ENCODE measurements around the gene SEMA3E. TPM values are rescaled to one million over a fixed set of nuclear protein-coding genes. Genes with fewer than 3 reads are reported as not detected.

Gene SEMA3E
- total and polyA plus RNA-seq, 9 of the 15 experiments (the other 6 are each of a cell fraction or from before 2014, with no cell fraction given) = 0.01 to 1.4 (median 0.14) TPM; not detected in 2

GRCh38 chr7:83611776-83612175, 37.2 kb downstream of the SEMA3E start:
- no peak for FAIRE-seq
- no peak overlapping the region for H3K4me2 ChIP-seq (ENCODE audit: insufficient read depth, low read length)
- no peak overlapping the region for H3K9ac ChIP-seq (ENCODE audit: insufficient read depth in 1 of 2, low read depth in 2 of 2, low read length in 2 of 2)
- H4K20me1 ChIP-seq (replicated peaks; ENCODE audit: control insufficient read depth, insufficient read depth, low read length) = no peaks in the 10 kb centered on the region
- intact Hi-C loops (cut with micrococcal nuclease) (no loop called here), in situ Hi-C loops (cut with MboI) (no loop called here)
- TF ChIP-seq FIP1L1 (IDR thresholded peaks at IDR 0.05; ENCODE audit: low read depth, low read length, poor library complexity, severe bottlenecking) (no peak), BACH1 (tag; IDR thresholded peaks at IDR 0.05) (no peak), L3MBTL2 (IDR thresholded peaks at IDR 0.05) (no peak), BDP1 (IDR thresholded peaks at IDR 0.05; ENCODE audit: insufficient read depth, insufficient read length) (no peak), TBL1XR1 (IDR thresholded peaks at IDR 0.05; ENCODE audit: low read length in 2 of 2) (no peak)
- TF ChIP-seq, protein P1, sequence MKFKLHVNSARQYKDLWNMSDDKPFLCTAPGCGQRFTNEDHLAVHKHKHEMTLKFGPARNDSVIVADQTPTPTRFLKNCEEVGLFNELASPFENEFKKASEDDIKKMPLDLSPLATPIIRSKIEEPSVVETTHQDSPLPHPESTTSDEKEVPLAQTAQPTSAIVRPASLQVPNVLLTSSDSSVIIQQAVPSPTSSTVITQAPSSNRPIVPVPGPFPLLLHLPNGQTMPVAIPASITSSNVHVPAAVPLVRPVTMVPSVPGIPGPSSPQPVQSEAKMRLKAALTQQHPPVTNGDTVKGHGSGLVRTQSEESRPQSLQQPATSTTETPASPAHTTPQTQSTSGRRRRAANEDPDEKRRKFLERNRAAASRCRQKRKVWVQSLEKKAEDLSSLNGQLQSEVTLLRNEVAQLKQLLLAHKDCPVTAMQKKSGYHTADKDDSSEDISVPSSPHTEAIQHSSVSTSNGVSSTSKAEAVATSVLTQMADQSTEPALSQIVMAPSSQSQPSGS (CRISPR knock-in tag; IDR thresholded peaks at IDR 0.05) = no peak
- TF ChIP-seq, protein P2, sequence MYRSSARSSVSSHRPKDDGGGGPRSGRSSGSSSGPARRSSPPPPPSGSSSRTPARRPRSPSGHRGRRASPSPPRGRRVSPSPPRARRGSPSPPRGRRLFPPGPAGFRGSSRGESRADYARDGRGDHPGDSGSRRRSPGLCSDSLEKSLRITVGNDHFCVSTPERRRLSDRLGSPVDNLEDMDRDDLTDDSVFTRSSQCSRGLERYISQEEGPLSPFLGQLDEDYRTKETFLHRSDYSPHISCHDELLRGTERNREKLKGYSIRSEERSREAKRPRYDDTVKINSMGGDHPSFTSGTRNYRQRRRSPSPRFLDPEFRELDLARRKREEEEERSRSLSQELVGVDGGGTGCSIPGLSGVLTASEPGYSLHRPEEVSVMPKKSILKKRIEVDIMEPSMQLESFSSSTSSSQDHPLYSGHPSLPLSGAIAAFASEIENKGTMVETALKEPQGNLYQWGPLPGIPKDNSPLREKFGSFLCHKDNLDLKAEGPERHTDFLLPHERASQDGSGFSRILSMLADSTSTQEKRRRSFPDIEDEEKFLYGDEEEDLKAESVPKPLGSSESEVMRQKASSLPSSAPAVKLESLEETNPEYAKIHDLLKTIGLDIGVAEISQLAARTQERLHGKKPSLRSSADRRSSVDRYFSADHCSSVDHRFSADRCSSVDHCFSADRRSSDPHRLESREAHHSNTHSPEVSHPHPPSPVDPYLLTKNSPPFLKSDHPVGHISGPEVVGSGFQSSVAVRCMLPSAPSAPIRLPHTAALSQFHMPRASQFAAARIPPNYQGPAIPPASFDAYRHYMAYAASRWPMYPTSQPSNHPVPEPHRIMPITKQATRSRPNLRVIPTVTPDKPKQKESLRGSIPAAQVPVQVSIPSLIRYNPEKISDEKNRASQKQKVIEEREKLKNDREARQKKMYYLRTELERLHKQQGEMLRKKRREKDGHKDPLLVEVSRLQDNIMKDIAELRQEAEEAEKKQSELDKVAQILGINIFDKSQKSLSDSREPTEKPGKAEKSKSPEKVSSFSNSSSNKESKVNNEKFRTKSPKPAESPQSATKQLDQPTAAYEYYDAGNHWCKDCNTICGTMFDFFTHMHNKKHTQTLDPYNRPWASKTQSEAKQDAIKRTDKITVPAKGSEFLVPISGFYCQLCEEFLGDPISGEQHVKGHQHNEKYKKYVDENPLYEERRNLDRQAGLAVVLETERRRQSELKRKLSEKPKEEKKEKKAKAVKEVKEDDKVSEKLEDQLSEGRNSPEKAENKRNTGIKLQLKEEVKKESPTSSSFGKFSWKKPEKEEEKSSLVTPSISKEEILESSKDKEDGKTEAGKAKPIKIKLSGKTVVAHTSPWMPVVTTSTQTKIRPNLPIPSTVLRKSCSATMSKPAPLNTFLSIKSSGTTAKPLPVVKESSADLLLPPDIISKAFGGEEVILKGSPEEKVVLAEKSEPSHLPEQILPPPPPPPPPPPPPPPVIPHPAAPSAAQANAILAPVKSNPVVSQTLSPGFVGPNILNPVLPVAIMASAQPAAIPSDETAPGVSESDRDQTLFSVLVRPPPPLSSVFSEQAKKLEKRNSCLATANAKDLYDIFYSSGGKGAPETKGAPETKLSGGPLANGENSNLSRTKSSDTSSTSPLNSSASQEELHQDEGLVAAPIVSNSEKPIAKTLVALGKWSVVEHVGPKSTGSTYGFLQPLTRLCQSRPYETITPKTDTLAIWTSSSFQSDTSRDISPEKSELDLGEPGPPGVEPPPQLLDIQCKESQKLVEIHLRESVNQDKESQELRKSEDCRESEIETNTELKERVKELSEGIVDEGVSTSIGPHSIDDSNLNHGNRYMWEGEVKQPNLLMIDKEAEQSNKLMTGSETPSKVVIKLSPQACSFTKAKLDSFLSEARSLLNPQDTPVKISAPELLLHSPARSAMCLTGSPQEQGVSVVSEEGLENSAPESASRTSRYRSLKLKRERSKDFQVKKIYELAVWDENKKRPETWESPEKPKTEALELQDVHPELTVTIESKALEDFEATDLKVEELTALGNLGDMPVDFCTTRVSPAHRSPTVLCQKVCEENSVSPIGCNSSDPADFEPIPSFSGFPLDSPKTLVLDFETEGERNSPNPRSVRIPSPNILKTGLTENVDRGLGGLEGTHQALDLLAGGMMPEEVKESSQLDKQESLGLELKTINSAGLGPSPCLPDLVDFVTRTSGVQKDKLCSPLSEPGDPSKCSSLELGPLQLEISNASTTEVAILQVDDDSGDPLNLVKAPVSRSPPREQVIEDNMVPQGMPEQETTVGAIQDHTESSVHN (IDR thresholded peaks at IDR 0.05; ENCODE audit: borderline replicate concordance in 1 of 2, low read depth in 1 of 2) = no peak
- no peaks in the 10 kb centered on the region for H3K79me2 ChIP-seq (ENCODE audit: control insufficient read depth, insufficient read depth, low read length)
- no peak overlapping the region for H3K27ac ChIP-seq (ENCODE audit: extremely low read depth, low read depth, low read length)
- H3K27me3 ChIP-seq (ENCODE audit: control insufficient read depth in 2 of 2, insufficient read depth in 2 of 2, low read length in 2 of 2) = no peaks in the 10 kb centered on the region
- H3K4me1 ChIP-seq (replicated peaks in 1 of 2; ENCODE audit: control insufficient read depth in 2 of 2, insufficient read depth in 2 of 2, low read length in 2 of 2) = no peaks in the 10 kb centered on the region
- no peak overlapping the region for H2AFZ ChIP-seq (ENCODE audit: low read depth, low read length)
- no peak overlapping the region for H3K4me3 ChIP-seq
- WGBS (ENCODE audit: insufficient coverage, low coverage, missing lambda C conversion rate) = 14% methylated on average over 1 of the region's 1 CpG
- CTCF ChIA-PET (ENCODE audit: low intra/inter-chr PET ratio) = no interaction called here
- no peaks in the 10 kb centered on the region for H3K36me3 ChIP-seq (ENCODE audit: control insufficient read depth, insufficient read depth, low read length)
- DNase-seq (ENCODE audit: extremely low read depth in 1 of 4, low spot score in 3 of 4) = no peak
- BruUV-seq (replicated peaks) = no TSS peak
- no peak for ATAC-seq
- peaks cover 7% of the 10 kb centered on the region for H3K9me3 ChIP-seq (replicated peaks; ENCODE audit: control insufficient read depth, insufficient read depth, low read depth, low read length)
- H3K9me1 ChIP-seq (ENCODE audit: control insufficient read depth, insufficient read depth, low read length) = no peaks in the 10 kb centered on the region
- POLR2A ChIA-PET = no interaction called here
